ENCODE measurements around the gene CNPPD1.

- TF ChIP-seq, protein P1, sequence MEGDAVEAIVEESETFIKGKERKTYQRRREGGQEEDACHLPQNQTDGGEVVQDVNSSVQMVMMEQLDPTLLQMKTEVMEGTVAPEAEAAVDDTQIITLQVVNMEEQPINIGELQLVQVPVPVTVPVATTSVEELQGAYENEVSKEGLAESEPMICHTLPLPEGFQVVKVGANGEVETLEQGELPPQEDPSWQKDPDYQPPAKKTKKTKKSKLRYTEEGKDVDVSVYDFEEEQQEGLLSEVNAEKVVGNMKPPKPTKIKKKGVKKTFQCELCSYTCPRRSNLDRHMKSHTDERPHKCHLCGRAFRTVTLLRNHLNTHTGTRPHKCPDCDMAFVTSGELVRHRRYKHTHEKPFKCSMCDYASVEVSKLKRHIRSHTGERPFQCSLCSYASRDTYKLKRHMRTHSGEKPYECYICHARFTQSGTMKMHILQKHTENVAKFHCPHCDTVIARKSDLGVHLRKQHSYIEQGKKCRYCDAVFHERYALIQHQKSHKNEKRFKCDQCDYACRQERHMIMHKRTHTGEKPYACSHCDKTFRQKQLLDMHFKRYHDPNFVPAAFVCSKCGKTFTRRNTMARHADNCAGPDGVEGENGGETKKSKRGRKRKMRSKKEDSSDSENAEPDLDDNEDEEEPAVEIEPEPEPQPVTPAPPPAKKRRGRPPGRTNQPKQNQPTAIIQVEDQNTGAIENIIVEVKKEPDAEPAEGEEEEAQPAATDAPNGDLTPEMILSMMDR (conservative IDR thresholded peaks at IDR 0.05; ENCODE audit: low read depth, low read length): no peak
- TF ChIP-seq EZH2phosphoT487 (IDR thresholded peaks at IDR 0.05; ENCODE audit: borderline replicate concordance, low read length) (no peak), EZH2 (IDR thresholded peaks at IDR 0.05; ENCODE audit: low read length, unreplicated experiment) (no peak)
Observed at GRCh38 chr2:219205165-219205538, 28.4 kb upstream of the CNPPD1 start.
